PC-9 (cell line): ENCODE measurements around the gene RAPGEF6.

Source experiments
- EZH2 ChIP-seq: fragments of 200-600 bp; sonication (generic); IDR thresholded peaks from 2 replicates; pipeline ENCODE4 v1.8.0; 2017; ENCODE audit warnings: antibody characterized with exemption, low read depth
- TF ChIP-seq, protein P1 (sequence below): fragments of 200-600 bp; sonication (generic); conservative IDR thresholded peaks from 2 replicates; pipeline ENCODE4 v1.6.1; 2017; ENCODE audit warnings: mixed run types, antibody characterized with exemption, mild to moderate bottlenecking, moderate library complexity

- TF ChIP-seq, protein P1, sequence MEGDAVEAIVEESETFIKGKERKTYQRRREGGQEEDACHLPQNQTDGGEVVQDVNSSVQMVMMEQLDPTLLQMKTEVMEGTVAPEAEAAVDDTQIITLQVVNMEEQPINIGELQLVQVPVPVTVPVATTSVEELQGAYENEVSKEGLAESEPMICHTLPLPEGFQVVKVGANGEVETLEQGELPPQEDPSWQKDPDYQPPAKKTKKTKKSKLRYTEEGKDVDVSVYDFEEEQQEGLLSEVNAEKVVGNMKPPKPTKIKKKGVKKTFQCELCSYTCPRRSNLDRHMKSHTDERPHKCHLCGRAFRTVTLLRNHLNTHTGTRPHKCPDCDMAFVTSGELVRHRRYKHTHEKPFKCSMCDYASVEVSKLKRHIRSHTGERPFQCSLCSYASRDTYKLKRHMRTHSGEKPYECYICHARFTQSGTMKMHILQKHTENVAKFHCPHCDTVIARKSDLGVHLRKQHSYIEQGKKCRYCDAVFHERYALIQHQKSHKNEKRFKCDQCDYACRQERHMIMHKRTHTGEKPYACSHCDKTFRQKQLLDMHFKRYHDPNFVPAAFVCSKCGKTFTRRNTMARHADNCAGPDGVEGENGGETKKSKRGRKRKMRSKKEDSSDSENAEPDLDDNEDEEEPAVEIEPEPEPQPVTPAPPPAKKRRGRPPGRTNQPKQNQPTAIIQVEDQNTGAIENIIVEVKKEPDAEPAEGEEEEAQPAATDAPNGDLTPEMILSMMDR, result no peak
- no peak for TF ChIP-seq EZH2
Observed at GRCh38 chr5:131436081-131436480, 198.9 kb downstream of the RAPGEF6 start.
